GM19023 (cell line): ENCODE measurements around the gene ESR1.
A peak's percentile ranks its signal among the peaks of the same experiment; 100 is the strongest.

Experiments
- ATAC-seq: cut with Tn5 transposase; IDR thresholded peaks from one replicate; pipeline ENCODE4 v1.9.1; 2021; ENCODE audit warnings: mild to moderate bottlenecking, moderate library complexity; ENCODE audit not compliant: unreplicated experiment

Gene ESR1

DNA sequence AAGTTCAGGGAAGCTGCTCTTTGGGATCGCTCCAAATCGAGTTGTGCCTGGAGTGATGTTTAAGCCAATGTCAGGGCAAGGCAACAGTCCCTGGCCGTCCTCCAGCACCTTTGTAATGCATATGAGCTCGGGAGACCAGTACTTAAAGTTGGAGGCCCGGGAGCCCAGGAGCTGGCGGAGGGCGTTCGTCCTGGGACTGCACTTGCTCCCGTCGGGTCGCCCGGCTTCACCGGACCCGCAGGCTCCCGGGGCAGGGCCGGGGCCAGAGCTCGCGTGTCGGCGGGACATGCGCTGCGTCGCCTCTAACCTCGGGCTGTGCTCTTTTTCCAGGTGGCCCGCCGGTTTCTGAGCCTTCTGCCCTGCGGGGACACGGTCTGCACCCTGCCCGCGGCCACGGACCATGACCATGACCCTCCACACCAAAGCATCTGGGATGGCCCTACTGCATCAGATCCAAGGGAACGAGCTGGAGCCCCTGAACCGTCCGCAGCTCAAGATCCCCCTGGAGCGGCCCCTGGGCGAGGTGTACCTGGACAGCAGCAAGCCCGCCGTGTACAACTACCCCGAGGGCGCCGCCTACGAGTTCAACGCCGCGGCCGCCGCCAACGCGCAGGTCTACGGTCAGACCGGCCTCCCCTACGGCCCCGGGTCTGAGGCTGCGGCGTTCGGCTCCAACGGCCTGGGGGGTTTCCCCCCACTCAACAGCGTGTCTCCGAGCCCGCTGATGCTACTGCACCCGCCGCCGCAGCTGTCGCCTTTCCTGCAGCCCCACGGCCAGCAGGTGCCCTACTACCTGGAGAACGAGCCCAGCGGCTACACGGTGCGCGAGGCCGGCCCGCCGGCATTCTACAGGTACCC, at the start of gene ESR1:
ESR1 (plus strand) TSS at position 170 of the 858 bp plus-strand sequence; CDS start at position 401, 231 bp downstream.
- ATAC-seq: no peak

- no peak for ATAC-seq
These were observed 47.0 kb upstream of the ESR1 start for GRCh38 chr6:151760486-151760885.

- no peak for ATAC-seq
These were observed 45.6 kb upstream of the ESR1 start for GRCh38 chr6:151761851-151762250.

DNA sequence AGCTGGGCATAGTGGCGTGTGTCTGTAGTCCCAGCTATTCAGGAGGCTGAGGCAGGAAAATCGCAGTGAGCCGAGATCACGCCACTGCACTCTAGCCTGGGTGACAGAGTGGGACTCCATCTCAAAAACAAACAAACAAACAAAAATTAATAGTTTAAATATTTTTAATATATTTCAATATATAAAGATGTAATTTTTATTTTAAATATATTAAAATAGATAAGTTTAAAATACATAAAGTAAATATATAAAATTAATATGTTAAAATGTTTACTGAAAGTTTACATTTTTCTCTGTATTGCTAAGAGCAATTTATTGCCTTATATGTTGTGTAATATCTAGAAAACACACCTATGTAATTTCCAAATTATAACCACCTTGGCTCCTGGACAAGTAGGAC, 44.7 kb upstream of the ESR1 start:
- ATAC-seq: no peak

DNA sequence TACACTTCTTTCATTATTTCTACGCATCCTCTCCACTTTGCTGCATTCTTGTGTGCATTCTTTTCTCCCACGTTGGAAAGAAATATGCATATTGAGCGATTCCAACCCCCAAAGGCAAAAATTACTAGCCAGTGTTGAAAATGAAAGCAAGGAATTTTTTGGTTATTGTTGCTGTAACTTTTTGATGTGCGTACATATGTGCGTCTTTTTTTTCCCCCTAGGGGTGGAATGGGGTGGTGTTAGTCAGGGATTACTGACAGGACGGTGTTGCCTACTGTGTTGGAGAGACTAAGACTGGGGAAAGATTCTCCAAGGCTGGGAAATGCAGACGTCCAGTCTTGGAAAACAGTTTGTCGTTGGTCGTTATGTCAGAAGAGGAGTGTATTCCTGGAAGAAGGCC, 44.2 kb upstream of the ESR1 start:
- no peak for ATAC-seq

DNA sequence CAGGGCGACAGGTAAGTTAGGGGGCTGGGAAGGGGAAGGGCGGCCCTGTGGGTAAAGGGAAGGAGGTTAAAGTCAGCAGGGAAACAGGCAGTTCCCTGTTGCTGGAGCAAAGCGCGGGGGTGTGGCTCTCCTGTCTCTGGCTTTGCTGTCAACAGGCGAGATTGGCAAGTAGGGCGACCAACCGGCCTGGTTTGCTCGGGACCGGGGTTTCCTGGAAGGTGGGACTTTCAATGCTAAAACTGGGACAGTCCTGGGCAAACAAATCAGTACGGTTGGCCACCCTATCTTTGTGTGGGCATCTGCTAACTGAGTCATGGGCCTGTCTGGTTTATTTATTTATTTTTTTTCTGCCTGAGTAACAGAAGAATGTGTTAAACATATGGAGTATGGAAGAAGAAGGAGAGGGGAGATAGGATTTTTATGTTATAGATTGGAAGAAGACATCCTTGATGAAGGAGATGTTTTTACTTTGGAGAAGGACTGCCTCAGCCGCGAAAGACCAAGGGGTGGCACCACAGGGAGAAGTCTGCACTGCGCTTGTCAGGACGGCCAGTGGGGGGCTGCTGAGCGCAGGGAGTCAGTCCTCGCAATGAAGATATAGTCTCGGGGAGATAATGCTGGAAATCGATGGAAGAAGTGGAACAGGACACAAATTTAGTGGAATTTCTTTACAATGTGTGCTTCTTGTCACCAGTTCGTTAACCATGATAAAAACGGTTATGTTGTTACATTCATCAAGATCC, 43.4 kb upstream of the ESR1 start:
- ATAC-seq: peak; percentile 79

DNA sequence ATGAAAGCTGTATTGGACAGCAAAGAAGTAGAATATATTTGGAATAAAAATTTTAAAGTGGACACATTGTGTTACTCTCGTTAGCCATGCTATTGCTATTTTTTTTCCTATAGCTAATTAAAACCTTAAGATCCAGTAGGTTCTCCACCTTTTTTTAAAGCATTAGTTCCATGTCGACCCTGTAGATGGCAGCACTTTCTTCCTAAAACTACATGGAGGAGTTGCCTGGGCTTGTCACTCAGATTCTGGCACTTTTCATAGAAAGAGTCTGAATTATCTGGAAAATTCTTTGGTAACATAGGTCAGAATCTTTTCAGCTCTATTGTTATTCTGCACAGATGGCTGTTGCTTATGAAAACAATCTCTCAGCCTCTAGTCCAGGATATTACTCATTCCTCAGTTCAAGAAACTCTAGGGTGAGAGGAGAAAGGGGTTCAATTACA, 42.0 kb upstream of the ESR1 start:
- ATAC-seq: peak; percentile 56

DNA sequence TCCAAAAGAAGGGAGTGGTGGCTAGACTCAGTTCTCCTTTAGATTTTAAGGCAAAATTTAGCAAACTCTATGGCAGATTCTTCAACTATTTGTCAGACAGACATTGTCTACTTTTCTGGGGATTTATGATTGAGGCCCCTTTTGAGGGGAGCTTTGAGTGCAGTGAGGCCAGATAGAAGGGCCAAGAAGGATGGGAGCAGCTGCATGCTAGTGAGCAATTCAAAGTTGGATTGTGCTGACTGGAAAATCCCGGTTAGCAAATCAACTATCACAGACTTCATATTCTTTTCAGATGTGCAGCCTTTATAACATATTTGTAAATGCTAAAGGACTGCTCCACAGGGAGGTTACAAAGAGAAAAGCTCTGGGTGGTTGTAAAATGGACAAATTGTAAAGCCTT, 35.0 kb upstream of the ESR1 start:
- ATAC-seq: no peak

DNA sequence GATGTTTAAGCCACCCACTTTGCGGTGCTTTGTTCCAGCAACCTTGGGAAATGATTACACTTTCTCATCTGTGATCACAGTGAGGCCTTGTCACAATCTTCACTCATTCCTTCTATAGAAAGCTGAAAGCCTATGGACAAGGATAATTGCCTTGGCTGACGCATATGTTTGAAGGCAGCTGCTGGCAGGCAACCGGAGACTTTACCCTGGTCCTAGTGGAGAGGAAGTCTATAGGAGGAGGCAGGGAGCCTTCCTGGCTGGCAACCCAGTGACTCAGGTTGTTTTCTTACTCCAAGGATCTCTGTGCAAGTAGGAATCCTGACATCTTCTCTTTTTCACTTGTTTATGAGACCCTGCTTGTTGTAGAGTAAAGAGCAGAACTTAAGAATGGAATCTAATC, 34.1 kb upstream of the ESR1 start:
- no peak for ATAC-seq

GRCh38 chr6:151782560-151782959, 24.9 kb upstream of the ESR1 start:
- no peak for ATAC-seq

- ATAC-seq: no peak
These were observed 23.8 kb upstream of the ESR1 start for GRCh38 chr6:151783692-151784091.

GRCh38 chr6:151784441-151785214, 22.9 kb upstream of the ESR1 start:
- no peak for ATAC-seq

DNA sequence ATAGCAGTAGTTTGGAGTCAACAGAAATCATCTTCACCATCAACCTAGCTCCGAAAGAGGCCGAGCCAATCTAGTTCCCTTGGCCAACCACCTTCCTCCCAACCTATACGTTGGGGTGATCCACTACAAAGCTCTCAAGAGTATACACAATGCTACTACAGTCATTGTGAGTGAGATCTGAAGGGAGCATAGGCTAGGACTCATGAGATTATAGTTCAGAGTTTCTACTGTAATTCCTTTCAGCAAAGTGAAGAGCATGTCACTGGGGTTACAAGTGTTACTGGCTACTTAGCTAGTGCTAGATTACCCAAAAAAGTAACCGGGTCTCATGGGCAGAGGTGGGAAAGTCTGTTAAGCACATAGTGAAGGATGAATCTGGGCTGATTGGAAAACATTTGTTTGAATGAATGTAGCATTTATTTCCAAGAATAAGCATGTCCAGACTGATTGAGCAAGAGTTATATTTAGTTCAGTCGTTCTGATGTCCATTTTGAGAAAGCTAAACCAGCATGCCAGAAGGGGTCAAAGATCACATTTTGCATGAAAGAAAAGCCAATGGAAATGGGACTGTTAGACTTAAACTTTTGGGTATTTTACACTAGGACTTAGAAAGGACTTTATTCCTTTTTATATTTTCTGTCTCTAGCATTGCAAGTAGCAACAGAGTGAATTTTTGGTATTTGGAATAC, 10.5 kb upstream of the ESR1 start:
- ATAC-seq: no peak

- ATAC-seq: no peak
These were observed 3.7 kb upstream of the ESR1 start for GRCh38 chr6:151803743-151804142.

- no peak for ATAC-seq
These were observed 2.7 kb upstream of the ESR1 start for GRCh38 chr6:151804585-151805285.

DNA sequence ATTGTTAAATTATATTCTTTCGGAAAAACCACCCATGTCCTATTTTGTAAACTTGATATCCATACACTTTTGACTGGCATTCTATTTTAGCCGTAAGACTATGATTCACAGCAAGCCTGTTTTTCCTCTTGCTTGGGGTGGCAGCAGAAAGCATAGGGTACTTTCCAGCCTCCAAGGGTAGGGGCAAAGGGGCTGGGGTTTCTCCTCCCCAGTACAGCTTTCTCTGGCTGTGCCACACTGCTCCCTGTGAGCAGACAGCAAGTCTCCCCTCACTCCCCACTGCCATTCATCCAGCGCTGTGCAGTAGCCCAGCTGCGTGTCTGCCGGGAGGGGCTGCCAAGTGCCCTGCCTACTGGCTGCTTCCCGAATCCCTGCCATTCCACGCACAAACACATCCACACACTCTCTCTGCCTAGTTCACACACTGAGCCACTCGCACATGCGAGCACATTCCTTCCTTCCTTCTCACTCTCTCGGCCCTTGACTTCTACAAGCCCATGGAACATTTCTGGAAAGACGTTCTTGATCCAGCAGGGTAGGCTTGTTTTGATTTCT, 2.1 kb upstream of the ESR1 start:
- ATAC-seq: no peak

- no peak for ATAC-seq
These were observed 547 bp upstream of the ESR1 start for GRCh38 chr6:151806757-151807512.

DNA sequence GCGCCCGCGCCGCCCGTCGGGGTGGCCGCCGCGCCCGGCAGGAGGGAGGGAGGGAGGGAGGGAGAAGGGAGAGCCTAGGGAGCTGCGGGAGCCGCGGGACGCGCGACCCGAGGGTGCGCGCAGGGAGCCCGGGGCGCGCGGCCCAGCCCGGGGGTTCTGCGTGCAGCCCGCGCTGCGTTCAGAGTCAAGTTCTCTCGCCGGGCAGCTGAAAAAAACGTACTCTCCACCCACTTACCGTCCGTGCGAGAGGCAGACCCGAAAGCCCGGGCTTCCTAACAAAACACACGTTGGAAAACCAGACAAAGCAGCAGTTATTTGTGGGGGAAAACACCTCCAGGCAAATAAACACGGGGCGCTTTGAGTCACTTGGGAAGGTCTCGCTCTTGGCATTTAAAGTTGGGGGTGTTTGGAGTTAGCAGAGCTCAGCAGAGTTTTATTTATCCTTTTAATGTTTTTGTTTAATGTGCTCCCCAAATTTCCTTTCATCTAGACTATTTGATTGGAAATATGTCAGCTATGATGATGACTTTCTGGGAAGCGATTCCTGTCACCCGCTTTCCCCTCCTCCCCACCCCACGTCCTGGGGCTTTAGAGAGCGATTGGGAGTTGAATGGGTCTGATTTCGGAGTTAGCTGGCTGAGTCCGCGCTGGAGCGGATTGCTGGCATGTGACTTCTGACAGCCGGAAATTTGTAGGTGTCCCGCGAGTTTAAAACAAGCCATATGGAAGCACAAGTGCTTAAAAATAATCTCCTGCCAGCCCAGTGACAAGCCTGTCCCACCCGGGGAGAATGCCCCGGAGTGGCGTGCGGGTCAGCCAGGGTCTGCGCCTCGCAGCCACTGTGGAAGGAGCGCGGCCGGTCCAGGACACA, 1.1 kb downstream of the ESR1 start:
- no peak for ATAC-seq
